ENCODE results near the gene CNPY1. TPM values are rescaled to one million over a fixed set of nuclear protein-coding genes. Genes with fewer than 3 reads are reported as not detected.

CNPY1 gene
- total and polyA plus RNA-seq, 9 donors = 0.05 TPM; not detected in 8

DNA sequence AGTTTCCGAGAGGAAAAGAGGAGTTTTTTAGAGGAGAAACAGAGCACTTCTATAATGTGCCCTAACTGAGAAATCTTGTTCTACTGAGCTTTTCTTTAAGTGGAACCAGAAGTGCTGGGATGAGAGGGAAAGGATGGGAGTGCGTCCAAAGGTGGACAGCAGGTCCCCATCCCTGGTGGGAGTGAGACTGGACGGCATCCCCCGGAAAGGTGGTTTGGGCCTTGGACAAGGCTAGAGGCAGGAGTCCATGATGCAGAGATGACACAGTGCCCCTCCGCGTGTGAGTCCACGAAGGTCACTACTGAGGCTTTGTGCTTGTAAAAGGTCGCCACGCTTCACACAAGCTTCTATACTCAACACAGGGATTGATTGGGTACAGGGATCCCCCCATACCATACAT is 94.5 kb downstream of the CNPY1 start:
- Histone ChIP-seq H3K9me3 (no peaks in the 10 kb centered on the region), H3K36me3 (no peaks in the 10 kb centered on the region), H3K27me3 (peaks cover 5% of the 10 kb centered on the region), H3K4me3 (no peak overlapping the region), H3K4me1 (ENCODE audit: insufficient read depth) (peaks cover 6% of the 10 kb centered on the region), H3K27ac (no peak overlapping the region)
- TF ChIP-seq POLR2A (IDR thresholded peaks at IDR 0.05) (no peak), CTCF (IDR thresholded peaks at IDR 0.05) (no peak), EP300 (IDR thresholded peaks at IDR 0.05) (no peak)
- DNase-seq = no peak
- intact Hi-C loops (cut with DNase I) = loop anchor here in 1 of 4 donors (10.0 kb wide), 1 partner anchor 157 kb away; the partner anchor contains the start of gene INSIG1
- 7 to 11% (median 11%) methylated on average over 9 of the region's 9 CpGs for WGBS, 3 donors

Other genes starting within 250 kb of the CNPY1 start
- 100 to 1,000 TPM in 1 of 7 donors, 10 to 100 TPM in 6; 15.0 to 186 (median 35.6) TPM for gene INSIG1, start 248.7 kb downstream of the CNPY1 start, total RNA-seq
- 10 to 100 TPM; 18.2 to 30.5 TPM for gene INSIG1, start 248.7 kb downstream of the CNPY1 start, polyA plus RNA-seq
- gene EN2, start 88.4 kb downstream of the CNPY1 start, total RNA-seq = 1 to 10 TPM in 3 of 7 donors, under 1 TPM in 3, not detected in 1; 0.57 to 1.8 (median 1.2) TPM
- gene EN2, start 88.4 kb downstream of the CNPY1 start, polyA plus RNA-seq = under 1 TPM; 0.15 to 0.35 TPM
- gene RBM33, start 98.1 kb upstream of the CNPY1 start, total RNA-seq = 10 to 100 TPM; 27.0 to 62.0 (median 52.1) TPM
- 10 to 100 TPM; 19.8 to 22.0 TPM for gene RBM33, start 98.1 kb upstream of the CNPY1 start, polyA plus RNA-seq